ENCODE measurements around the gene ZNF552. TPM values are rescaled to one million over a fixed set of nuclear protein-coding genes. Genes with fewer than 3 reads are reported as not detected.

ZNF552 gene
- total and polyA plus RNA-seq, 2 of the 4 experiments (the other 2 are of a cell fraction): 2.8 to 4.7 TPM

- no peak overlapping the region for H2BK15ac ChIP-seq (ENCODE audit: low read depth, low read length)
- no peak for TF ChIP-seq NFE2L2 (IDR thresholded peaks at IDR 0.05; ENCODE audit: low read depth, low read length)
- TF ChIP-seq FOS (IDR thresholded peaks at IDR 0.05; ENCODE audit: low read depth, low read length): no peak
- no peak for TF ChIP-seq RCOR1 (IDR thresholded peaks at IDR 0.05; ENCODE audit: insufficient replicate concordance, low read length)
- H4K91ac ChIP-seq (ENCODE audit: insufficient read depth, low read depth, low read length): no peak overlapping the region
- H3K79me1 ChIP-seq (ENCODE audit: low read depth in 1 of 2, low read length in 2 of 2): peaks cover 4 to 62% of the 10 kb centered on the region in 2 experiments; a peak in 3 of 4 replicates
- intact Hi-C loops (cut with micrococcal nuclease): no loop called here
- no peaks in the 10 kb centered on the region for H3K27me3 ChIP-seq (ENCODE audit: control insufficient read depth, insufficient read depth, low read length)
- no peak overlapping the region for H2BK20ac ChIP-seq (ENCODE audit: low read depth, low read length)
- no peak overlapping the region for H4K5ac ChIP-seq (ENCODE audit: low read depth, low read length)
- no peak overlapping the region for H3K56ac ChIP-seq (ENCODE audit: extremely low read depth, insufficient read depth, low read length)
- no peak overlapping the region for H2BK5ac ChIP-seq (ENCODE audit: low read depth, low read length, poor library complexity, severe bottlenecking)
- WGBS, 2 experiments (ENCODE audit: extremely low coverage in 2 of 2, insufficient read length in 1 of 2): 100% methylated on average over 4 of the region's 7 CpGs; no CpG with 5 or more reads in 1 of the 2 experiments
- H3K9ac ChIP-seq (ENCODE audit: low read depth, low read length): no peak overlapping the region
- no TSS peak for BruUV-seq (replicated peaks)
- H3K4me2 ChIP-seq (ENCODE audit: low read depth, low read length): no peak overlapping the region
- CTCF ChIA-PET: no interaction called here
- POLR2A ChIA-PET (ENCODE audit: unreplicated experiment): no interaction called here
- H3K4ac ChIP-seq (ENCODE audit: low read depth, low read length): no peak overlapping the region
- H2BK120ac ChIP-seq (ENCODE audit: low read depth, low read length): no peak overlapping the region
- peak overlapping the region; percentile 7 to 37; a peak in 3 of 4 replicates for H4K8ac ChIP-seq (ENCODE audit: low read depth in 2 of 2, low read length in 2 of 2)
- DNase-seq: no peak
- no peaks in the 10 kb centered on the region; the same call in 1 of the 2 replicates for H4K20me1 ChIP-seq (ENCODE audit: insufficient read depth, low read length)
- peaks cover 4% of the 10 kb centered on the region for H3K9me1 ChIP-seq (ENCODE audit: insufficient read depth, low read length)
- no peak overlapping the region for H3K27ac ChIP-seq (ENCODE audit: insufficient read depth, low read length)
- H2AK5ac ChIP-seq (ENCODE audit: low read depth, low read length): peak overlapping the region; percentile 60; the same call in 1 of the 2 replicates
- peaks cover 5% of the 10 kb centered on the region for H3K4me1 ChIP-seq (ENCODE audit: control insufficient read depth, insufficient read depth, low read length)
- 0 out of 2 replicates have a peak overlapping the region, but pooled peaks have one; percentile 51 for H3K23ac ChIP-seq (ENCODE audit: low read depth, low read length)
- no peaks in the 10 kb centered on the region for H3K9me3 ChIP-seq (ENCODE audit: control insufficient read depth, insufficient read depth, low read length)
- ATAC-seq (ENCODE audit: low read depth): no peak
- H3K36me3 ChIP-seq (ENCODE audit: control insufficient read depth, insufficient read depth, low read length): no peaks in the 10 kb centered on the region; the same call in 1 of the 2 replicates
- no peak overlapping the region for H3K18ac ChIP-seq (ENCODE audit: low read depth, low read length)
- no peak overlapping the region for H2AK9ac ChIP-seq (replicated peaks; ENCODE audit: low read depth, low read length, poor library complexity)
- no peak overlapping the region for H3K4me3 ChIP-seq (ENCODE audit: insufficient read depth, low read depth, low read length)
- H2AFZ ChIP-seq (replicated peaks; ENCODE audit: low read length, poor library complexity): no peak overlapping the region
- no peak overlapping the region for H3K14ac ChIP-seq (replicated peaks; ENCODE audit: low read depth, low read length)
- dilution Hi-C loops (cut with HindIII; ENCODE audit: low sequenced_read_pairs, unreplicated experiment): no loop called here
- in situ Hi-C loops (cut with MboI; ENCODE audit: low sequenced_read_pairs): no loop called here
These were observed 3.7 kb upstream of the ZNF552 start for GRCh38 chr19:57818378-57818777.

Data from IMR-90 (cell line).